LHCN-M2 (cell line): ENCODE measurements around the gene CDC16. TPM values are rescaled to one million over a fixed set of nuclear protein-coding genes. Genes with fewer than 3 reads are reported as not detected.

Source experiments
- total RNA-seq: library from RNA; depleted of rRNA; stranded (reverse); fragments of >200 nt; gene quantifications from 2 replicates; pipeline ENCODE4 v1.2.3, GENCODE V29; 2014; rRNA removed

CDC16 gene
- total RNA-seq, 1 experiment from 2014 or later: 44.7 TPM

Other genes with a start within 250 kb of the CDC16 start
- gene RASA3, start 102.3 kb upstream of the CDC16 start, total RNA-seq: 58.6 and 60.4 TPM in 2 replicates
- gene CFAP97D2, start 55.6 kb upstream of the CDC16 start, total RNA-seq: not detected in 2 replicates
- gene UPF3A, start 46.7 kb downstream of the CDC16 start, total RNA-seq: 24.2 and 30.2 TPM in 2 replicates
- 33.8 and 34.4 TPM in 2 replicates for gene CHAMP1, start 79.6 kb downstream of the CDC16 start, total RNA-seq